ENCODE measurements around the gene FARS2.

The FARS2 gene

GRCh38 chr6:5478380-5478779 is 217.1 kb downstream of the FARS2 start:
- no peak overlapping the region for H3K27ac Mint-ChIP-seq
- peaks cover 5% of the 10 kb centered on the region for H3K4me1 Mint-ChIP-seq (ENCODE audit: low read depth)
- H3K36me3 Mint-ChIP-seq (ENCODE audit: low read depth), result no peaks in the 10 kb centered on the region
- no peak for DNase-seq (ENCODE audit: low spot score)
- no peaks in the 10 kb centered on the region for H3K9me3 Mint-ChIP-seq
- no peaks in the 10 kb centered on the region for H3K27me3 Mint-ChIP-seq (ENCODE audit: low read depth)
- H3K4me3 Mint-ChIP-seq, result no peak overlapping the region

GRCh38 chr6:5481033-5481432 is 219.7 kb downstream of the FARS2 start:
- no peaks in the 10 kb centered on the region for H3K27me3 Mint-ChIP-seq (ENCODE audit: low read depth)
- H3K36me3 Mint-ChIP-seq (ENCODE audit: low read depth), result no peaks in the 10 kb centered on the region
- no peaks in the 10 kb centered on the region for H3K9me3 Mint-ChIP-seq
- no peak for DNase-seq (ENCODE audit: low spot score)
- H3K27ac Mint-ChIP-seq, result no peak overlapping the region
- H3K4me1 Mint-ChIP-seq (ENCODE audit: low read depth), result peaks cover 5% of the 10 kb centered on the region
- no peak overlapping the region for H3K4me3 Mint-ChIP-seq

- H3K27ac Mint-ChIP-seq, result no peak overlapping the region
- H3K4me3 Mint-ChIP-seq, result no peak overlapping the region
- peaks cover 6% of the 10 kb centered on the region for H3K4me1 Mint-ChIP-seq (ENCODE audit: low read depth)
- DNase-seq (ENCODE audit: low spot score), result no peak
- H3K27me3 Mint-ChIP-seq (ENCODE audit: low read depth), result no peaks in the 10 kb centered on the region
- no peaks in the 10 kb centered on the region for H3K9me3 Mint-ChIP-seq
- H3K36me3 Mint-ChIP-seq (ENCODE audit: low read depth), result no peaks in the 10 kb centered on the region
Measured at GRCh38 chr6:5481750-5482149, 220.4 kb downstream of the FARS2 start.

GRCh38 chr6:5482619-5483018 is 221.3 kb downstream of the FARS2 start:
- no peak for DNase-seq (ENCODE audit: low spot score)
- Mint-ChIP-seq H3K27ac (no peak overlapping the region), H3K4me1 (ENCODE audit: low read depth) (peaks cover 6% of the 10 kb centered on the region), H3K4me3 (no peak overlapping the region), H3K27me3 (ENCODE audit: low read depth) (no peaks in the 10 kb centered on the region), H3K9me3 (no peaks in the 10 kb centered on the region), H3K36me3 (ENCODE audit: low read depth) (no peaks in the 10 kb centered on the region)

- no peaks in the 10 kb centered on the region for H3K9me3 Mint-ChIP-seq
- no peaks in the 10 kb centered on the region for H3K27me3 Mint-ChIP-seq (ENCODE audit: low read depth)
- H3K4me3 Mint-ChIP-seq, result no peak overlapping the region
- peaks cover 6% of the 10 kb centered on the region for H3K4me1 Mint-ChIP-seq (ENCODE audit: low read depth)
- H3K36me3 Mint-ChIP-seq (ENCODE audit: low read depth), result peaks cover 2% of the 10 kb centered on the region
- no peak for DNase-seq (ENCODE audit: low spot score)
- H3K27ac Mint-ChIP-seq, result no peak overlapping the region
Measured at GRCh38 chr6:5484692-5485091, 223.4 kb downstream of the FARS2 start.

- H3K9me3 Mint-ChIP-seq, result no peaks in the 10 kb centered on the region
- H3K4me1 Mint-ChIP-seq (ENCODE audit: low read depth), result peaks cover 6% of the 10 kb centered on the region
- H3K36me3 Mint-ChIP-seq (ENCODE audit: low read depth), result peaks cover 2% of the 10 kb centered on the region
- DNase-seq (ENCODE audit: low spot score), result no peak
- peak overlapping the region; percentile 7 for H3K27ac Mint-ChIP-seq
- no peak overlapping the region for H3K4me3 Mint-ChIP-seq
- H3K27me3 Mint-ChIP-seq (ENCODE audit: low read depth), result no peaks in the 10 kb centered on the region
Measured at GRCh38 chr6:5486214-5486613, 224.9 kb downstream of the FARS2 start.

- Mint-ChIP-seq H3K27me3 (ENCODE audit: low read depth) (no peaks in the 10 kb centered on the region), H3K9me3 (no peaks in the 10 kb centered on the region), H3K27ac (no peak overlapping the region), H3K4me3 (no peak overlapping the region), H3K4me1 (ENCODE audit: low read depth) (peaks cover 4% of the 10 kb centered on the region), H3K36me3 (ENCODE audit: low read depth) (peaks cover 2% of the 10 kb centered on the region)
- DNase-seq (ENCODE audit: low spot score), result no peak
Measured at GRCh38 chr6:5490501-5491069, 229.3 kb downstream of the FARS2 start.

GRCh38 chr6:5492356-5492755 is 231.0 kb downstream of the FARS2 start:
- no peak for DNase-seq (ENCODE audit: low spot score)
- Mint-ChIP-seq H3K9me3 (no peaks in the 10 kb centered on the region), H3K4me1 (ENCODE audit: low read depth) (no peaks in the 10 kb centered on the region), H3K27ac (no peak overlapping the region), H3K4me3 (no peak overlapping the region), H3K36me3 (ENCODE audit: low read depth) (peaks cover 2% of the 10 kb centered on the region), H3K27me3 (ENCODE audit: low read depth) (no peaks in the 10 kb centered on the region)

- H3K27ac Mint-ChIP-seq, result no peak overlapping the region
- H3K36me3 Mint-ChIP-seq (ENCODE audit: low read depth), result peaks cover 5% of the 10 kb centered on the region
- H3K4me3 Mint-ChIP-seq, result no peak overlapping the region
- no peaks in the 10 kb centered on the region for H3K9me3 Mint-ChIP-seq
- no peak for DNase-seq (ENCODE audit: low spot score)
- no peaks in the 10 kb centered on the region for H3K27me3 Mint-ChIP-seq (ENCODE audit: low read depth)
- peaks cover 9% of the 10 kb centered on the region for H3K4me1 Mint-ChIP-seq (ENCODE audit: low read depth)
Measured at GRCh38 chr6:5493806-5494205, 232.5 kb downstream of the FARS2 start.

- Mint-ChIP-seq H3K27me3 (ENCODE audit: low read depth) (no peaks in the 10 kb centered on the region), H3K27ac (peak overlapping the region; percentile 2), H3K4me3 (peak overlapping the region; percentile 9), H3K36me3 (ENCODE audit: low read depth) (peaks cover 9% of the 10 kb centered on the region), H3K4me1 (ENCODE audit: low read depth) (peaks cover 27% of the 10 kb centered on the region), H3K9me3 (no peaks in the 10 kb centered on the region)
- no peak for DNase-seq (ENCODE audit: low spot score)
Measured at GRCh38 chr6:5497896-5498578, 236.7 kb downstream of the FARS2 start.

- no peaks in the 10 kb centered on the region for H3K9me3 Mint-ChIP-seq
Measured at GRCh38 chr6:5498579-5498899, 237.2 kb downstream of the FARS2 start.

GRCh38 chr6:5499644-5500306 is 238.5 kb downstream of the FARS2 start:
- Mint-ChIP-seq H3K4me1 (ENCODE audit: low read depth) (peaks cover 27% of the 10 kb centered on the region), H3K36me3 (ENCODE audit: low read depth) (peaks cover 9% of the 10 kb centered on the region), H3K9me3 (no peaks in the 10 kb centered on the region), H3K4me3 (no peak overlapping the region), H3K27ac (peak overlapping the region; percentile 21), H3K27me3 (ENCODE audit: low read depth) (no peaks in the 10 kb centered on the region)
- no peak for DNase-seq (ENCODE audit: low spot score)

More at GRCh38 chr6:5498579-5498899, 237.2 kb downstream of the FARS2 start:
- DNase-seq (ENCODE audit: low spot score), result no peak
- H3K4me3 Mint-ChIP-seq, result no peak overlapping the region
- H3K4me1 Mint-ChIP-seq (ENCODE audit: low read depth), result peaks cover 27% of the 10 kb centered on the region
- H3K27ac Mint-ChIP-seq, result peak overlapping the region; percentile 2
- H3K36me3 Mint-ChIP-seq (ENCODE audit: low read depth), result peaks cover 9% of the 10 kb centered on the region
- H3K27me3 Mint-ChIP-seq (ENCODE audit: low read depth), result no peaks in the 10 kb centered on the region

GRCh38 chr6:5501837-5502236 is 240.5 kb downstream of the FARS2 start:
- Mint-ChIP-seq H3K4me3 (no peak overlapping the region), H3K9me3 (no peaks in the 10 kb centered on the region), H3K36me3 (ENCODE audit: low read depth) (peaks cover 9% of the 10 kb centered on the region), H3K27ac (no peak overlapping the region), H3K4me1 (ENCODE audit: low read depth) (peaks cover 33% of the 10 kb centered on the region), H3K27me3 (ENCODE audit: low read depth) (no peaks in the 10 kb centered on the region)
- DNase-seq (ENCODE audit: low spot score), result no peak

GRCh38 chr6:5504078-5504477 is 242.8 kb downstream of the FARS2 start:
- H3K36me3 Mint-ChIP-seq (ENCODE audit: low read depth), result peaks cover 4% of the 10 kb centered on the region

More at GRCh38 chr6:5504078-5504477, 242.8 kb downstream of the FARS2 start:
- Mint-ChIP-seq H3K4me1 (ENCODE audit: low read depth) (peaks cover 31% of the 10 kb centered on the region), H3K27me3 (ENCODE audit: low read depth) (no peaks in the 10 kb centered on the region), H3K9me3 (no peaks in the 10 kb centered on the region), H3K27ac (no peak overlapping the region), H3K4me3 (no peak overlapping the region)
- no peak for DNase-seq (ENCODE audit: low spot score)
